ACC112 (cell line): ENCODE results near the gene PXDC1.

Source experiments
- H2AFZ ChIP-seq: fragments of 200-600 bp; sonication (generic); one replicate; pipeline ENCODE4 v1.6.0; 2017; ENCODE audit warnings: antibody characterized with exemption, low read length; ENCODE audit not compliant: unreplicated experiment
- H3K27ac ChIP-seq: fragments of 200-600 bp; sonication (generic); 2 replicates; pipeline ENCODE4 v1.5.1; 2014; ENCODE audit warnings: low read depth, mild to moderate bottlenecking, antibody characterized with exemption, low read length, moderate library complexity
- H3K27me3 ChIP-seq: fragments of 200-600 bp; sonication (generic); 2 replicates; pipeline ENCODE4 v1.6.1; 2014; ENCODE audit warnings: mild to moderate bottlenecking, antibody characterized with exemption, low read length, moderate library complexity, mixed read lengths; ENCODE audit not compliant: insufficient read depth
- H3K36me3 ChIP-seq: fragments of 200-600 bp; sonication (generic); 2 replicates; pipeline ENCODE4 v1.6.1; 2016; ENCODE audit warnings: mild to moderate bottlenecking, antibody characterized with exemption, low read length, moderate library complexity, mixed read lengths; ENCODE audit not compliant: insufficient read depth
- H3K4me1 ChIP-seq: fragments of 200-600 bp; sonication (generic); one replicate; pipeline ENCODE4 v1.6.1; 2016; ENCODE audit warnings: low read length, mixed read lengths; ENCODE audit not compliant: insufficient read depth, unreplicated experiment, control insufficient read depth
- H3K4me3 ChIP-seq: fragments of 200-600 bp; sonication (generic); 2 replicates; pipeline ENCODE4 v1.5.1; 2014; ENCODE audit warnings: mild to moderate bottlenecking, low read depth, low read length
- H3K79me2 ChIP-seq: fragments of 200-600 bp; sonication (generic); one replicate; pipeline ENCODE4 v1.6.0; 2016; ENCODE audit warnings: low read length; ENCODE audit not compliant: control insufficient read depth, unreplicated experiment, insufficient read depth

Gene PXDC1

GRCh38 chr6:3737831-3738210 lies 13.7 kb downstream of the PXDC1 start:
- peaks cover 38% of the 10 kb centered on the region for H3K36me3 ChIP-seq
- H3K4me3 ChIP-seq, result no peak overlapping the region
- no peak overlapping the region for H2AFZ ChIP-seq
- peaks cover 97% of the 10 kb centered on the region for H3K79me2 ChIP-seq
- peaks cover 29% of the 10 kb centered on the region for H3K4me1 ChIP-seq
- H3K27me3 ChIP-seq, result no peaks in the 10 kb centered on the region
- no peak overlapping the region for H3K27ac ChIP-seq

GRCh38 chr6:3737149-3737830 lies 14.2 kb downstream of the PXDC1 start:
- peaks cover 30% of the 10 kb centered on the region for H3K4me1 ChIP-seq
- no peaks in the 10 kb centered on the region for H3K27me3 ChIP-seq
- no peak overlapping the region for H2AFZ ChIP-seq
- H3K27ac ChIP-seq, result no peak overlapping the region
- H3K79me2 ChIP-seq, result peaks cover 95% of the 10 kb centered on the region
- H3K36me3 ChIP-seq, result peaks cover 38% of the 10 kb centered on the region
- H3K4me3 ChIP-seq, result no peak overlapping the region

- H3K27me3 ChIP-seq, result no peaks in the 10 kb centered on the region
- H3K27ac ChIP-seq, result no peak overlapping the region
- H3K4me1 ChIP-seq, result peaks cover 30% of the 10 kb centered on the region
- peaks cover 56% of the 10 kb centered on the region for H3K36me3 ChIP-seq
- no peak overlapping the region for H3K4me3 ChIP-seq
- H3K79me2 ChIP-seq, result peaks cover 95% of the 10 kb centered on the region
- H2AFZ ChIP-seq, result no peak overlapping the region
Measured at GRCh38 chr6:3735029-3735605, 16.4 kb downstream of the PXDC1 start.

GRCh38 chr6:3734023-3734422 lies 17.5 kb downstream of the PXDC1 start:
- peaks cover 95% of the 10 kb centered on the region for H3K79me2 ChIP-seq
- no peak overlapping the region for H3K27ac ChIP-seq
- H3K4me3 ChIP-seq, result no peak overlapping the region
- H3K27me3 ChIP-seq, result no peaks in the 10 kb centered on the region
- peaks cover 24% of the 10 kb centered on the region for H3K4me1 ChIP-seq
- no peak overlapping the region for H2AFZ ChIP-seq
- H3K36me3 ChIP-seq, result peaks cover 56% of the 10 kb centered on the region

- Histone ChIP-seq H3K79me2 (peaks cover 95% of the 10 kb centered on the region), H3K4me3 (no peak overlapping the region), H3K27me3 (no peaks in the 10 kb centered on the region), H2AFZ (no peak overlapping the region), H3K4me1 (peaks cover 21% of the 10 kb centered on the region), H3K27ac (no peak overlapping the region), H3K36me3 (peaks cover 56% of the 10 kb centered on the region)
Measured at GRCh38 chr6:3733321-3733925, 18.1 kb downstream of the PXDC1 start.

GRCh38 chr6:3732345-3733141 lies 19.0 kb downstream of the PXDC1 start:
- H3K4me3 ChIP-seq, result peak overlapping the region; percentile 2; the same call in 1 of the 2 replicates
- peak overlapping the region; percentile 65 for H3K27ac ChIP-seq
- peaks cover 21% of the 10 kb centered on the region for H3K4me1 ChIP-seq
- no peaks in the 10 kb centered on the region for H3K27me3 ChIP-seq
- H3K79me2 ChIP-seq, result peaks cover 89% of the 10 kb centered on the region
- no peak overlapping the region for H2AFZ ChIP-seq
- peaks cover 54% of the 10 kb centered on the region for H3K36me3 ChIP-seq

- H3K36me3 ChIP-seq, result peaks cover 50% of the 10 kb centered on the region
- peaks cover 88% of the 10 kb centered on the region for H3K79me2 ChIP-seq
- peaks cover 25% of the 10 kb centered on the region for H3K4me1 ChIP-seq
- H3K4me3 ChIP-seq, result peak overlapping the region; percentile 2; the same call in 1 of the 2 replicates
- no peak overlapping the region for H2AFZ ChIP-seq
- H3K27me3 ChIP-seq, result no peaks in the 10 kb centered on the region
- H3K27ac ChIP-seq, result peak overlapping the region; percentile 65
Measured at GRCh38 chr6:3731700-3732099, 19.8 kb downstream of the PXDC1 start.

GRCh38 chr6:3729603-3730344 lies 21.7 kb downstream of the PXDC1 start:
- H3K27me3 ChIP-seq, result no peaks in the 10 kb centered on the region
- peaks cover 45% of the 10 kb centered on the region for H3K4me1 ChIP-seq
- no peak overlapping the region for H3K27ac ChIP-seq
- no peak overlapping the region for H3K4me3 ChIP-seq
- no peak overlapping the region for H2AFZ ChIP-seq
- peaks cover 85% of the 10 kb centered on the region for H3K79me2 ChIP-seq
- peaks cover 31% of the 10 kb centered on the region for H3K36me3 ChIP-seq

- H3K27me3 ChIP-seq, result no peaks in the 10 kb centered on the region
- peaks cover 40% of the 10 kb centered on the region for H3K36me3 ChIP-seq
- H3K4me1 ChIP-seq, result peaks cover 49% of the 10 kb centered on the region
- no peak overlapping the region for H3K4me3 ChIP-seq
- peaks cover 75% of the 10 kb centered on the region for H3K79me2 ChIP-seq
- no peak overlapping the region for H2AFZ ChIP-seq
- no peak overlapping the region for H3K27ac ChIP-seq
Measured at GRCh38 chr6:3727593-3728108, 23.9 kb downstream of the PXDC1 start.

- no peaks in the 10 kb centered on the region for H3K27me3 ChIP-seq
- no peak overlapping the region for H2AFZ ChIP-seq
- H3K27ac ChIP-seq, result no peak overlapping the region
- H3K79me2 ChIP-seq, result peaks cover 72% of the 10 kb centered on the region
- H3K4me1 ChIP-seq, result peaks cover 47% of the 10 kb centered on the region
- H3K36me3 ChIP-seq, result peaks cover 45% of the 10 kb centered on the region
- H3K4me3 ChIP-seq, result no peak overlapping the region
Measured at GRCh38 chr6:3727036-3727435, 24.5 kb downstream of the PXDC1 start.
